Uterus (tissue), 4 donors: ENCODE measurements around the gene GSG1L. TPM values are rescaled to one million over a fixed set of nuclear protein-coding genes. Genes with fewer than 3 reads are reported as not detected.

Experiments
- DNase-seq, 2 donors: peaks; one replicate each; pipeline ENCODE4 v3.0.0-alpha.2; 2019 to 2020
- H3K27ac ChIP-seq, 2 donors: fragments of 200-600 bp; sonication (generic); 1 replicate in 1 of 2; 2 replicates in 1 of 2; pipeline ENCODE4 v1.5.1; 2016 to 2018
- H3K27me3 ChIP-seq, 2 donors: fragments of 200-600 bp; sonication (generic); one replicate each; pipeline ENCODE4 v1.5.1; 2018 to 2019; ENCODE audit warnings: control low read depth in 1 of 2
- H3K36me3 ChIP-seq, 2 donors: fragments of 200-600 bp; sonication (generic); one replicate each; pipeline ENCODE4 v1.5.1; 2019; ENCODE audit warnings: control low read depth in 1 of 2
- H3K4me1 ChIP-seq, 2 donors: fragments of 200-600 bp; sonication (generic); one replicate each; pipeline ENCODE4 v1.5.1; 2018 to 2019; ENCODE audit warnings: control low read depth in 1 of 2
- H3K4me3 ChIP-seq, 2 donors: fragments of 200-600 bp; sonication (generic); 1 replicate in 1 of 2; 2 replicates in 1 of 2; pipeline ENCODE4 v1.5.1; 2018 to 2019; ENCODE audit warnings: mild to moderate bottlenecking in 1 of 2
- H3K9me3 ChIP-seq, 2 donors: fragments of 200-600 bp; sonication (generic); one replicate each; pipeline ENCODE4 v1.5.1; 2019; ENCODE audit warnings: control low read depth in 1 of 2
- CTCF ChIP-seq, 4 experiments: fragments of 200-600 bp in 2 of 4; fragments of 450-650 bp in 2 of 4; sonication (generic) in 2 of 4; IDR thresholded peaks; one replicate each; pipeline ENCODE4 v1.5.1; 2016 to 2019; ENCODE audit warnings: antibody characterized with exemption in 4 of 4, mild to moderate bottlenecking in 2 of 4, moderate library complexity in 1 of 4
- POLR2A ChIP-seq, 2 donors: fragments of 450-650 bp; IDR thresholded peaks; one replicate each; pipeline ENCODE4 v1.6.1; 2016; ENCODE audit warnings: antibody characterized with exemption in 2 of 2, mild to moderate bottlenecking in 1 of 2, moderate library complexity in 1 of 2
- intact Hi-C: fragments of 100-400 bp; cut with DNase I; formaldehyde crosslinking; loops from one replicate; pipeline ENCODE4 v1.15.1; 2023; ENCODE audit warnings: low total_unique reads
- total RNA-seq, 4 donors: library from RNA; depleted of rRNA in 3 of 4; stranded (reverse); fragments of >200 nt in 3 of 4; gene quantifications; one replicate each; pipeline versions ENCODE4 v1.1.0 to v1.2.4, GENCODE V29; 2014 to 2023
- donor health status: DM: yes; HTN: yes; CAD: no.

Gene GSG1L
- total RNA-seq, 4 donors from 2014 or later: 0.24 to 0.35 TPM; not detected in 2

- H3K27ac ChIP-seq: no peak overlapping the region
- no peak for DNase-seq
Observed at GRCh38 chr16:27927266-27927901, 136.1 kb downstream of the GSG1L start.

GRCh38 chr16:27925612-27926011, 137.9 kb downstream of the GSG1L start:
- Histone ChIP-seq H3K27me3 (no peaks in the 10 kb centered on the region), H3K4me3 (no peak overlapping the region), H3K9me3 (no peaks in the 10 kb centered on the region), H3K4me1 (no peaks in the 10 kb centered on the region), H3K27ac (no peak overlapping the region), H3K36me3 (no peaks in the 10 kb centered on the region)
- TF ChIP-seq POLR2A (IDR thresholded peaks at IDR 0.05): no peak
- TF ChIP-seq CTCF (IDR thresholded peaks at IDR 0.05): no peak
- intact Hi-C loops: no loop called here
- no peak for DNase-seq

More at GRCh38 chr16:27927266-27927901, 136.1 kb downstream of the GSG1L start:
- intact Hi-C loops: no loop called here
- Histone ChIP-seq H3K4me1 (no peaks in the 10 kb centered on the region), H3K27me3 (no peaks in the 10 kb centered on the region), H3K36me3 (no peaks in the 10 kb centered on the region), H3K9me3 (no peaks in the 10 kb centered on the region), H3K4me3 (no peak overlapping the region)
- no peak for TF ChIP-seq POLR2A (IDR thresholded peaks at IDR 0.05)
- TF ChIP-seq CTCF (IDR thresholded peaks at IDR 0.05): no peak

- H3K27me3 ChIP-seq: no peaks in the 10 kb centered on the region
- intact Hi-C loops: no loop called here
- no peak for DNase-seq
Observed at GRCh38 chr16:27924411-27925118, 138.9 kb downstream of the GSG1L start.

GRCh38 chr16:27923751-27924150, 139.8 kb downstream of the GSG1L start:
- H3K36me3 ChIP-seq: no peaks in the 10 kb centered on the region
- intact Hi-C loops: no loop called here
- no peak overlapping the region for H3K27ac ChIP-seq
- H3K9me3 ChIP-seq: no peaks in the 10 kb centered on the region
- no peak overlapping the region for H3K4me3 ChIP-seq
- H3K27me3 ChIP-seq: no peaks in the 10 kb centered on the region
- TF ChIP-seq POLR2A (IDR thresholded peaks at IDR 0.05) (no peak), CTCF (IDR thresholded peaks at IDR 0.05) (no peak)
- no peaks in the 10 kb centered on the region for H3K4me1 ChIP-seq
- no peak for DNase-seq

More at GRCh38 chr16:27924411-27925118, 138.9 kb downstream of the GSG1L start:
- H3K4me1 ChIP-seq: no peaks in the 10 kb centered on the region
- H3K9me3 ChIP-seq: no peaks in the 10 kb centered on the region
- H3K4me3 ChIP-seq: no peak overlapping the region
- no peaks in the 10 kb centered on the region for H3K36me3 ChIP-seq
- TF ChIP-seq CTCF (IDR thresholded peaks at IDR 0.05) (no peak), POLR2A (IDR thresholded peaks at IDR 0.05) (no peak)
- H3K27ac ChIP-seq: no peak overlapping the region

GRCh38 chr16:27922433-27922832, 141.1 kb downstream of the GSG1L start:
- Histone ChIP-seq H3K27me3 (no peaks in the 10 kb centered on the region), H3K9me3 (no peaks in the 10 kb centered on the region), H3K4me3 (no peak overlapping the region), H3K36me3 (no peaks in the 10 kb centered on the region), H3K27ac (no peak overlapping the region), H3K4me1 (no peaks in the 10 kb centered on the region)
- intact Hi-C loops: no loop called here
- DNase-seq: no peak
- TF ChIP-seq POLR2A (IDR thresholded peaks at IDR 0.05) (no peak), CTCF (IDR thresholded peaks at IDR 0.05) (no peak)
